ENCODE measurements around the gene SOX18.

SOX18 gene

GRCh38 chr20:64077094-64077493 lies 27.7 kb upstream of the SOX18 start:
- Mint-ChIP-seq H3K4me1 (peaks cover 43 to 83% of the 10 kb centered on the region in 2 donors), H3K27me3 (no peaks in the 10 kb centered on the region), H3K4me3 (peak overlapping the region; percentile 94 to 97), H3K27ac (peak overlapping the region; percentile 96), H3K36me3 (peaks cover 19 to 27% of the 10 kb centered on the region in 2 donors), H3K9me3 (no peaks in the 10 kb centered on the region)
- peak; percentile 49 for DNase-seq
- ATAC-seq (replicated peaks), result peak; percentile 20 to 23

- Mint-ChIP-seq H3K27ac (peak overlapping the region; percentile 96), H3K4me1 (peaks cover 43 to 83% of the 10 kb centered on the region in 2 donors)
These were observed 26.9 kb upstream of the SOX18 start for GRCh38 chr20:64076061-64076997.

GRCh38 chr20:64075556-64075955 lies 26.1 kb upstream of the SOX18 start:
- peaks cover 42 to 81% of the 10 kb centered on the region in 2 donors for H3K4me1 Mint-ChIP-seq
- H3K4me3 Mint-ChIP-seq, result no peak overlapping the region

More at GRCh38 chr20:64076061-64076997, 26.9 kb upstream of the SOX18 start:
- Mint-ChIP-seq H3K4me3 (peak overlapping the region; percentile 94 to 97), H3K9me3 (no peaks in the 10 kb centered on the region), H3K27me3 (no peaks in the 10 kb centered on the region), H3K36me3 (peaks cover 19 to 33% of the 10 kb centered on the region in 2 donors)
- DNase-seq, result no peak
- no peak for ATAC-seq (replicated peaks)

GRCh38 chr20:64074963-64075362 lies 25.5 kb upstream of the SOX18 start:
- peaks cover 38 to 78% of the 10 kb centered on the region in 2 donors for H3K4me1 Mint-ChIP-seq

More at GRCh38 chr20:64075556-64075955, 26.1 kb upstream of the SOX18 start:
- H3K27me3 Mint-ChIP-seq, result no peaks in the 10 kb centered on the region
- DNase-seq, result no peak
- H3K36me3 Mint-ChIP-seq, result peaks cover 19 to 33% of the 10 kb centered on the region in 2 donors
- H3K9me3 Mint-ChIP-seq, result no peaks in the 10 kb centered on the region
- peak overlapping the region; percentile 76 for H3K27ac Mint-ChIP-seq
- no peak for ATAC-seq (replicated peaks)

GRCh38 chr20:64074184-64074789 lies 24.8 kb upstream of the SOX18 start:
- Mint-ChIP-seq H3K9me3 (no peaks in the 10 kb centered on the region), H3K4me1 (peaks cover 38 to 84% of the 10 kb centered on the region in 2 donors), H3K27ac (peak overlapping the region; percentile 7), H3K27me3 (no peaks in the 10 kb centered on the region), H3K36me3 (peaks cover 19 to 33% of the 10 kb centered on the region in 2 donors), H3K4me3 (no peak overlapping the region)
- DNase-seq, result no peak
- ATAC-seq (replicated peaks), result no peak

More at GRCh38 chr20:64074963-64075362, 25.5 kb upstream of the SOX18 start:
- H3K36me3 Mint-ChIP-seq, result peaks cover 19 to 33% of the 10 kb centered on the region in 2 donors
- DNase-seq (no peak), ATAC-seq (replicated peaks) (no peak)
- no peaks in the 10 kb centered on the region for H3K9me3 Mint-ChIP-seq
- H3K4me3 Mint-ChIP-seq, result no peak overlapping the region
- peak overlapping the region; percentile 76 for H3K27ac Mint-ChIP-seq
- H3K27me3 Mint-ChIP-seq, result no peaks in the 10 kb centered on the region

- Mint-ChIP-seq H3K4me1 (peaks cover 38 to 84% of the 10 kb centered on the region in 2 donors), H3K9me3 (no peaks in the 10 kb centered on the region), H3K36me3 (peaks cover 14 to 33% of the 10 kb centered on the region in 2 donors), H3K27me3 (no peaks in the 10 kb centered on the region), H3K4me3 (no peak overlapping the region), H3K27ac (no peak overlapping the region)
- no peak for ATAC-seq (replicated peaks)
- no peak for DNase-seq
These were observed 24.2 kb upstream of the SOX18 start for GRCh38 chr20:64073476-64074183.

GRCh38 chr20:64072498-64073063 lies 23.1 kb upstream of the SOX18 start:
- peaks cover 42 to 82% of the 10 kb centered on the region in 2 donors for H3K4me1 Mint-ChIP-seq
- H3K9me3 Mint-ChIP-seq, result no peaks in the 10 kb centered on the region
- peak overlapping the region; percentile 87 for H3K27ac Mint-ChIP-seq

GRCh38 chr20:64071341-64072332 lies 22.2 kb upstream of the SOX18 start:
- ATAC-seq (replicated peaks) (peak; percentile 3), DNase-seq (no peak)
- H3K9me3 Mint-ChIP-seq, result no peaks in the 10 kb centered on the region
- H3K4me3 Mint-ChIP-seq, result peak overlapping the region in 1 of 2 donors; percentile 15
- peaks cover 10 to 25% of the 10 kb centered on the region in 2 donors for H3K36me3 Mint-ChIP-seq
- H3K27me3 Mint-ChIP-seq, result no peaks in the 10 kb centered on the region
- H3K4me1 Mint-ChIP-seq, result peaks cover 41 to 82% of the 10 kb centered on the region in 2 donors
- peak overlapping the region; percentile 87 for H3K27ac Mint-ChIP-seq

More at GRCh38 chr20:64072498-64073063, 23.1 kb upstream of the SOX18 start:
- no peak for DNase-seq
- H3K4me3 Mint-ChIP-seq, result no peak overlapping the region
- peaks cover 12 to 29% of the 10 kb centered on the region in 2 donors for H3K36me3 Mint-ChIP-seq
- no peaks in the 10 kb centered on the region for H3K27me3 Mint-ChIP-seq
- no peak for ATAC-seq (replicated peaks)

GRCh38 chr20:64070244-64070993 lies 21.0 kb upstream of the SOX18 start:
- ATAC-seq (replicated peaks) (no peak), DNase-seq (no peak)
- Mint-ChIP-seq H3K27ac (peak overlapping the region; percentile 54), H3K36me3 (peaks cover 3 to 19% of the 10 kb centered on the region in 2 donors), H3K4me1 (peaks cover 45 to 82% of the 10 kb centered on the region in 2 donors), H3K9me3 (no peaks in the 10 kb centered on the region), H3K4me3 (no peak overlapping the region), H3K27me3 (no peaks in the 10 kb centered on the region)

- Mint-ChIP-seq H3K27me3 (no peaks in the 10 kb centered on the region), H3K36me3 (peaks cover 2 to 13% of the 10 kb centered on the region in 2 donors), H3K27ac (peak overlapping the region; percentile 20), H3K4me3 (no peak overlapping the region), H3K9me3 (no peaks in the 10 kb centered on the region), H3K4me1 (peaks cover 49 to 82% of the 10 kb centered on the region in 2 donors)
- DNase-seq (no peak), ATAC-seq (replicated peaks) (no peak)
These were observed 20.3 kb upstream of the SOX18 start for GRCh38 chr20:64069614-64070243.

- H3K36me3 Mint-ChIP-seq, result peaks cover 2 to 10% of the 10 kb centered on the region in 2 donors
- H3K27ac Mint-ChIP-seq, result no peak overlapping the region
- H3K4me3 Mint-ChIP-seq, result no peak overlapping the region
- no peak for ATAC-seq (replicated peaks)
- no peaks in the 10 kb centered on the region for H3K9me3 Mint-ChIP-seq
- H3K4me1 Mint-ChIP-seq, result peaks cover 52 to 82% of the 10 kb centered on the region in 2 donors
- DNase-seq, result no peak
- no peaks in the 10 kb centered on the region for H3K27me3 Mint-ChIP-seq
These were observed 19.8 kb upstream of the SOX18 start for GRCh38 chr20:64069209-64069613.
